Skeletal muscle satellite cell (primary cell): ENCODE data around the gene SEPTIN14. TPM values are rescaled to one million over a fixed set of nuclear protein-coding genes. Genes with fewer than 3 reads are reported as not detected.
A peak's percentile ranks its signal among the peaks of the same experiment; 100 is the strongest.
"Not testable (repeated sequence)": the region's sequence is repeated elsewhere in the genome, so short reads cannot be mapped to it uniquely, and the experiment has no call there.

ENCODE experiments used
- H3K27me3 ChIP-seq: 2 replicates; pipeline ENCODE4 v1.7.0; 2013; ENCODE audit warnings: low read length; ENCODE audit not compliant: control insufficient read depth, insufficient read depth
- H3K36me3 ChIP-seq: 2 replicates; pipeline ENCODE4 v1.7.0; 2013; ENCODE audit warnings: mild to moderate bottlenecking, control low read depth, low read length; ENCODE audit not compliant: insufficient read depth
- H3K4me1 ChIP-seq: 2 replicates; pipeline ENCODE4 v1.7.0; 2013; ENCODE audit warnings: low read length; ENCODE audit not compliant: control insufficient read depth, insufficient read depth
- H3K4me2 ChIP-seq: 2 replicates; pipeline ENCODE4 v1.7.0; 2013; ENCODE audit warnings: mild to moderate bottlenecking, low read length
- H3K4me3 ChIP-seq: 2 replicates; pipeline ENCODE4 v1.7.0; 2013; ENCODE audit warnings: low read length
- H3K9ac ChIP-seq: 2 replicates; pipeline ENCODE4 v1.7.0; 2013; ENCODE audit warnings: mild to moderate bottlenecking, low read depth, low read length, moderate library complexity
- H3K9me3 ChIP-seq: replicated peaks from 2 replicates; pipeline ENCODE4 v1.7.0; 2013; ENCODE audit warnings: mild to moderate bottlenecking, control low read depth, low read length
- total RNA-seq: library from RNA; depleted of rRNA; stranded (reverse); fragments of >200 nt; gene quantifications from 2 replicates; pipeline ENCODE4 v1.2.3, GENCODE V29; 2012; rRNA removed

SEPTIN14 gene
- total RNA-seq: under 0.01 TPM in 1 of 2 replicates, not detected in the other

GRCh38 chr7:55862652-55863051 lies at the start of gene SEPTIN14:
SEPTIN14 (minus strand) TSS chr7:55862752; CDS start chr7:55861996, 756 bp downstream.
- not testable (repeated sequence) for H3K9ac ChIP-seq, H3K4me2 ChIP-seq, H3K9me3 ChIP-seq, H3K4me1 ChIP-seq, H3K4me3 ChIP-seq, H3K27me3 ChIP-seq, H3K36me3 ChIP-seq

- H3K9me3 ChIP-seq: no peaks in the 10 kb centered on the region
- no peak overlapping the region for H3K4me3 ChIP-seq
- H3K4me2 ChIP-seq: no peak overlapping the region
- H3K4me1 ChIP-seq: no peaks in the 10 kb centered on the region
- H3K27me3 ChIP-seq: no peaks in the 10 kb centered on the region
- H3K9ac ChIP-seq: no peak overlapping the region
- no peaks in the 10 kb centered on the region for H3K36me3 ChIP-seq
Measured at GRCh38 chr7:55903985-55904759, 41.6 kb upstream of the SEPTIN14 start.

DNA sequence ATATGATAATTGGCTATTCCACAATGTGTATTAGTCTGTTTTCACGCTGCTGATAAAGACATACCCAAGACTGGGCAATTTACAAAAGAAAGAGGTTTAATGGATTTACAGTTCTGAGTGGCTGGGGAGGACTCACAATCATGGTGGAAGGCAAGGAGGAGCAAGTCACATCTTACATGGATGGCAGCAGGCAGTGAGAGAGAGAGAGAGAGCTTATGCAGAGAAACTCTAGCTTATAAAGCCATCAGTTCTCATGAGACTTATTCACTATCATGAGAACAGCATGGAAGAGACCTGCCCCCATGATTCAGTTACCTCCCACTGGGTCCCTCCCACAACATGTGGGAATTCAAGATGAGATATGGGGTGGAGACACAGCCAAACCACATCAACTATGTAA lies 38.5 kb upstream of the SEPTIN14 start:
- H3K36me3 ChIP-seq, H3K4me1 ChIP-seq, H3K27me3 ChIP-seq, H3K9ac ChIP-seq, H3K4me2 ChIP-seq, H3K4me3 ChIP-seq, H3K9me3 ChIP-seq: not testable (repeated sequence)

GRCh38 chr7:55898287-55898686 lies 35.7 kb upstream of the SEPTIN14 start:
- H3K4me2 ChIP-seq: no peak overlapping the region
- no peak overlapping the region for H3K4me3 ChIP-seq
- H3K4me1 ChIP-seq: no peaks in the 10 kb centered on the region
- no peaks in the 10 kb centered on the region for H3K27me3 ChIP-seq
- no peaks in the 10 kb centered on the region for H3K9me3 ChIP-seq
- no peak overlapping the region for H3K9ac ChIP-seq
- H3K36me3 ChIP-seq: no peaks in the 10 kb centered on the region

- Histone ChIP-seq H3K4me2 (no peak overlapping the region), H3K4me1 (no peaks in the 10 kb centered on the region), H3K27me3 (no peaks in the 10 kb centered on the region), H3K36me3 (no peaks in the 10 kb centered on the region), H3K9ac (no peak overlapping the region), H3K9me3 (no peaks in the 10 kb centered on the region), H3K4me3 (no peak overlapping the region)
Measured at GRCh38 chr7:55895021-55895420, 32.5 kb upstream of the SEPTIN14 start.

- no peaks in the 10 kb centered on the region for H3K4me1 ChIP-seq
- H3K9me3 ChIP-seq: no peaks in the 10 kb centered on the region
- H3K27me3 ChIP-seq: no peaks in the 10 kb centered on the region
- no peak overlapping the region for H3K4me2 ChIP-seq
- H3K4me3 ChIP-seq: no peak overlapping the region
- H3K36me3 ChIP-seq: no peaks in the 10 kb centered on the region
- H3K9ac ChIP-seq: no peak overlapping the region
Measured at GRCh38 chr7:55893940-55894339, 31.4 kb upstream of the SEPTIN14 start.

DNA sequence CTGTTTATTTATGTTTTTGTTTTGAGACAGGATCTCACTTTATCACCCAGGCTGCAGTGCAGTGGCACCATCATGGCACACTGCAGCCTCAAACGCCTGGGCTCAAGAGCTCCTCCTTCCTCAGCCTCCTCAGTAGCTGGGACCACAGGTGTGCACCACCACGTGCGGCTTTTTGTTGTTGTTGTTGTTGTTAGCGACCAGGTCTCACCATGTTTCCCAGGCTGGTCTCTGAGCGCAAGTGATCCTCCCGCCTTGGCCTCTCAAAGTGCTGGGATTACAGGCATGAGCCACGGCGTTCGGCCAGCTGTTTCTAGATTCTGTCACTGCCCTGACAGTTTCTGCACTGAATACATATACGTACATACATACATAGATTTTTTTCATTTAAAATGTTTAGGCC lies 25.8 kb upstream of the SEPTIN14 start:
- H3K4me3 ChIP-seq: peak overlapping the region; percentile 78
- peak overlapping the region; percentile 74 for H3K9ac ChIP-seq

GRCh38 chr7:55887821-55888247 lies 25.3 kb upstream of the SEPTIN14 start:
- peak overlapping the region; percentile 74 for H3K9ac ChIP-seq

More for the DNA sequence above, 25.8 kb upstream of the SEPTIN14 start:
- not testable (repeated sequence) for H3K4me1 ChIP-seq, H3K9me3 ChIP-seq, H3K36me3 ChIP-seq, H3K27me3 ChIP-seq
- peak overlapping the region; percentile 79 for H3K4me2 ChIP-seq

GRCh38 chr7:55884321-55884720 lies 21.8 kb upstream of the SEPTIN14 start:
- Histone ChIP-seq H3K4me1 (no peaks in the 10 kb centered on the region), H3K4me3 (no peak overlapping the region), H3K4me2 (no peak overlapping the region), H3K27me3 (no peaks in the 10 kb centered on the region), H3K9me3 (no peaks in the 10 kb centered on the region), H3K9ac (no peak overlapping the region), H3K36me3 (no peaks in the 10 kb centered on the region)

More at GRCh38 chr7:55887821-55888247, 25.3 kb upstream of the SEPTIN14 start:
- Histone ChIP-seq H3K4me2 (peak overlapping the region; percentile 79), H3K27me3 (no peaks in the 10 kb centered on the region), H3K4me3 (peak overlapping the region; percentile 78), H3K9me3 (no peaks in the 10 kb centered on the region), H3K4me1 (no peaks in the 10 kb centered on the region), H3K36me3 (no peaks in the 10 kb centered on the region)

- no peaks in the 10 kb centered on the region for H3K4me1 ChIP-seq
- no peak overlapping the region for H3K4me3 ChIP-seq
- no peaks in the 10 kb centered on the region for H3K36me3 ChIP-seq
- H3K4me2 ChIP-seq: no peak overlapping the region
- no peak overlapping the region for H3K9ac ChIP-seq
- no peaks in the 10 kb centered on the region for H3K27me3 ChIP-seq
- no peaks in the 10 kb centered on the region for H3K9me3 ChIP-seq
Measured at GRCh38 chr7:55878691-55879090, 16.1 kb upstream of the SEPTIN14 start.

- Histone ChIP-seq H3K9me3 (no peaks in the 10 kb centered on the region), H3K4me2 (no peak overlapping the region), H3K4me3 (no peak overlapping the region), H3K9ac (no peak overlapping the region), H3K27me3 (no peaks in the 10 kb centered on the region), H3K36me3 (no peaks in the 10 kb centered on the region), H3K4me1 (no peaks in the 10 kb centered on the region)
Measured at GRCh38 chr7:55877308-55877707, 14.8 kb upstream of the SEPTIN14 start.

- H3K27me3 ChIP-seq: no peaks in the 10 kb centered on the region
- no peaks in the 10 kb centered on the region for H3K4me1 ChIP-seq
- no peaks in the 10 kb centered on the region for H3K36me3 ChIP-seq
- H3K4me3 ChIP-seq: no peak overlapping the region
- no peak overlapping the region for H3K4me2 ChIP-seq
- no peak overlapping the region for H3K9ac ChIP-seq
- H3K9me3 ChIP-seq: no peaks in the 10 kb centered on the region
Measured at GRCh38 chr7:55873765-55874164, 11.2 kb upstream of the SEPTIN14 start.
